IMR-90 (cell line): ENCODE data around the gene CDT1. TPM values are rescaled to one million over a fixed set of nuclear protein-coding genes. Genes with fewer than 3 reads are reported as not detected.

Source experiments
- ATAC-seq: fragments of 200-7000 bp; cut with Tn5 transposase; 2 replicates; pipeline ENCODE4 v1.9.1; 2020; ENCODE audit warnings: low read depth, mild to moderate bottlenecking, moderate library complexity
- BruUV-seq: library from RNA; stranded (reverse); fragments of 400-500 nt; replicated peaks from 2 replicates; lab custom pipeline; 2021; lab: Mats Ljungman, UMichigan
- CTCF ChIA-PET: fragments of 300-600 bp; formaldehyde crosslinking; extraction: SDS; loops from one replicate; lab custom pipeline; 2021; ENCODE audit warnings: antibody characterized with exemption; lab: Yijun Ruan, JAX
- POLR2A ChIA-PET: fragments of 300-600 bp; sonication (Branson Sonifier 250); formaldehyde crosslinking; loops from one replicate; lab custom pipeline; 2022; ENCODE audit warnings: antibody characterized with exemption; ENCODE audit not compliant: unreplicated experiment; lab: Charles Lee
- DNase-seq: peaks from one replicate; pipeline ENCODE4 v3.0.0; 2013
- H2AFZ ChIP-seq: replicated peaks from 2 replicates; pipeline ENCODE3; 2013; ENCODE audit warnings: low read length, mild to moderate bottlenecking; ENCODE audit not compliant: poor library complexity
- H2AK5ac ChIP-seq: 2 replicates; pipeline ENCODE4 v1.6.1; 2013; ENCODE audit warnings: low read depth, low read length, inconsistent platforms
- H2AK9ac ChIP-seq: replicated peaks from 2 replicates; pipeline ENCODE3; 2013; ENCODE audit warnings: mild to moderate bottlenecking, low read depth, low read length, moderate library complexity; ENCODE audit not compliant: poor library complexity
- H2BK120ac ChIP-seq: 2 replicates; pipeline ENCODE4 v1.6.1; 2013; ENCODE audit warnings: low read depth, low read length, inconsistent platforms
- H2BK15ac ChIP-seq: 3 replicates; pipeline ENCODE4 v1.6.1; 2013; ENCODE audit warnings: low read depth, low read length, inconsistent platforms
- H2BK20ac ChIP-seq: 2 replicates; pipeline ENCODE4 v1.6.1; 2013; ENCODE audit warnings: low read depth, mild to moderate bottlenecking, inconsistent platforms, low read length, moderate library complexity
- H2BK5ac ChIP-seq: 2 replicates; pipeline ENCODE4 v1.6.1; 2013; ENCODE audit warnings: mild to moderate bottlenecking, low read depth, low read length, inconsistent platforms; ENCODE audit not compliant: poor library complexity, severe bottlenecking
- H3K14ac ChIP-seq: replicated peaks from 2 replicates; pipeline ENCODE4 v1.6.1; 2013; ENCODE audit warnings: low read depth, low read length, inconsistent platforms
- H3K18ac ChIP-seq: 2 replicates; pipeline ENCODE4 v1.6.1; 2013; ENCODE audit warnings: low read depth, low read length, control low read depth
- H3K23ac ChIP-seq: 2 replicates; pipeline ENCODE4 v1.6.1; 2013; ENCODE audit warnings: low read depth, low read length, inconsistent platforms
- H3K27ac ChIP-seq: 2 replicates; pipeline ENCODE4 v1.5.1; 2013; ENCODE audit warnings: mild to moderate bottlenecking, control low read depth, low read length; ENCODE audit not compliant: insufficient read depth
- H3K27me3 ChIP-seq: 2 replicates; pipeline ENCODE4 v1.6.1; 2013; ENCODE audit warnings: low read length; ENCODE audit not compliant: control insufficient read depth, insufficient read depth
- H3K36me3 ChIP-seq: 2 replicates; pipeline ENCODE4 v1.6.1; 2013; ENCODE audit warnings: low read length, mixed read lengths; ENCODE audit not compliant: control insufficient read depth, insufficient read depth
- H3K4ac ChIP-seq: 2 replicates; pipeline ENCODE4 v1.6.1; 2013; ENCODE audit warnings: low read depth, low read length, inconsistent platforms
- H3K4me1 ChIP-seq: 2 replicates; pipeline ENCODE4 v1.6.1; 2013; ENCODE audit warnings: low read length, mixed read lengths; ENCODE audit not compliant: control insufficient read depth, insufficient read depth
- H3K4me2 ChIP-seq: 2 replicates; pipeline ENCODE4 v1.6.1; 2013; ENCODE audit warnings: low read depth, mild to moderate bottlenecking, control low read depth, low read length, moderate library complexity
- H3K4me3 ChIP-seq: 2 replicates; pipeline ENCODE4 v1.5.1; 2013; ENCODE audit warnings: low read depth, mild to moderate bottlenecking, control low read depth, low read length, moderate library complexity; ENCODE audit not compliant: insufficient read depth
- H3K56ac ChIP-seq: 2 replicates; pipeline ENCODE4 v1.6.1; 2013; ENCODE audit warnings: low read length, inconsistent platforms; ENCODE audit not compliant: insufficient read depth; ENCODE audit errors: extremely low read depth
- H3K79me1 ChIP-seq, 2 experiments: 2 replicates each; pipeline ENCODE4 v1.6.1; 2013; ENCODE audit warnings: low read length in 2 of 2, inconsistent platforms in 1 of 2, low read depth in 1 of 2
- H3K9ac ChIP-seq: 2 replicates; pipeline ENCODE4 v1.6.1; 2013; ENCODE audit warnings: low read depth, low read length, control low read depth
- H3K9me1 ChIP-seq: 2 replicates; pipeline ENCODE4 v1.6.1; 2013; ENCODE audit warnings: low read length, inconsistent platforms; ENCODE audit not compliant: insufficient read depth
- H3K9me3 ChIP-seq: 2 replicates; pipeline ENCODE4 v1.6.1; 2013; ENCODE audit warnings: low read length; ENCODE audit not compliant: control insufficient read depth, insufficient read depth
- H4K20me1 ChIP-seq: 2 replicates; pipeline ENCODE4 v1.6.1; 2013; ENCODE audit warnings: low read length, inconsistent platforms; ENCODE audit not compliant: insufficient read depth
- H4K5ac ChIP-seq: 2 replicates; pipeline ENCODE4 v1.6.1; 2013; ENCODE audit warnings: mild to moderate bottlenecking, low read depth, low read length, control low read depth
- H4K8ac ChIP-seq, 2 experiments: 2 replicates each; pipeline ENCODE4 v1.6.1; 2013; ENCODE audit warnings: low read depth in 2 of 2, low read length in 2 of 2, control low read depth in 1 of 2, inconsistent platforms in 1 of 2
- H4K91ac ChIP-seq: 2 replicates; pipeline ENCODE4 v1.6.1; 2013; ENCODE audit warnings: low read depth, low read length, inconsistent platforms; ENCODE audit not compliant: insufficient read depth
- BHLHE40 ChIP-seq: fragments of 150-350 bp; IDR thresholded peaks from 2 replicates; pipeline ENCODE4 v1.6.1; 2016; ENCODE audit warnings: mild to moderate bottlenecking, low read depth, low read length
- CEBPB ChIP-seq: IDR thresholded peaks from 2 replicates; pipeline ENCODE4 v1.6.1; 2012; ENCODE audit warnings: low read depth, low read length, improper control_type of control experiment
- CHD1 ChIP-seq: IDR thresholded peaks from 2 replicates; pipeline ENCODE4 v1.6.1; 2012; ENCODE audit warnings: low read depth, low read length, improper control_type of control experiment
- FOS ChIP-seq: fragments of 150-350 bp; IDR thresholded peaks from 2 replicates; pipeline ENCODE4 v1.6.1; 2016; ENCODE audit warnings: low read depth, low read length
- MAFK ChIP-seq: IDR thresholded peaks from 2 replicates; pipeline ENCODE4 v1.6.1; 2012; ENCODE audit warnings: low read depth, low read length, improper control_type of control experiment
- MAZ ChIP-seq: IDR thresholded peaks from 2 replicates; pipeline ENCODE4 v1.6.1; 2012; ENCODE audit warnings: low read depth, mild to moderate bottlenecking, low read length, improper control_type of control experiment, moderate library complexity, borderline replicate concordance
- MXI1 ChIP-seq: IDR thresholded peaks from 2 replicates; pipeline ENCODE4 v1.6.1; 2012; ENCODE audit warnings: low read depth, mild to moderate bottlenecking, low read length, moderate library complexity, borderline replicate concordance
- NFE2L2 ChIP-seq: fragments of 150-350 bp; IDR thresholded peaks from 2 replicates; pipeline ENCODE4 v1.6.1; 2016; ENCODE audit warnings: low read depth, mild to moderate bottlenecking, low read length
- POLR2A ChIP-seq: IDR thresholded peaks from 2 replicates; pipeline ENCODE4 v1.6.1; 2012; ENCODE audit warnings: mild to moderate bottlenecking, low read depth, low read length
- RAD21 ChIP-seq: IDR thresholded peaks from 2 replicates; pipeline ENCODE4 v1.6.1; 2012; ENCODE audit warnings: low read length, improper control_type of control experiment
- RCOR1 ChIP-seq: IDR thresholded peaks from 2 replicates; pipeline ENCODE4 v1.6.1; 2012; ENCODE audit warnings: mild to moderate bottlenecking, low read length, improper control_type of control experiment; ENCODE audit not compliant: insufficient replicate concordance
- RFX5 ChIP-seq: IDR thresholded peaks from 2 replicates; pipeline ENCODE4 v1.8.0; 2012; ENCODE audit warnings: low read depth, mild to moderate bottlenecking, low read length, moderate library complexity
- SMC3 ChIP-seq: fragments of 150-350 bp; IDR thresholded peaks from 2 replicates; pipeline ENCODE4 v1.6.1; 2016; ENCODE audit warnings: low read depth, mild to moderate bottlenecking, antibody characterized with exemption, low read length, moderate library complexity
- WGBS, 2 experiments: methylation state at CpG; one replicate each; pipeline versions ENCODE4 v1.1.5 to v1.1.7; 2013; ENCODE audit warnings: missing lambda C conversion rate in 2 of 2; ENCODE audit not compliant: insufficient read length in 1 of 2; ENCODE audit errors: extremely low coverage in 2 of 2; 5-methylcytosine and 5-hydroxymethylcytosine counted together
- dilution Hi-C: fragments of 300-500 bp; cut with HindIII; formaldehyde crosslinking; loops from one replicate; pipeline ENCODE4 v1.14.3; 2018; ENCODE audit warnings: low sequenced_read_pairs; ENCODE audit not compliant: unreplicated experiment
- in situ Hi-C: fragments of 300-500 bp; cut with MboI; formaldehyde crosslinking; loops from 3 replicates; pipeline ENCODE4 v1.14.3; 2019; ENCODE audit warnings: low sequenced_read_pairs, inconsistent platforms, mixed read lengths
- intact Hi-C: fragments of 100-400 bp; cut with micrococcal nuclease; formaldehyde crosslinking; loops from 2 replicates; pipeline ENCODE4 v1.10.0; 2022
- polyA plus RNA-seq, 3 experiments: library from polyadenylated mRNA; depleted of rRNA; stranded (reverse); fragments of >200 nt; gene quantifications; 2 replicates each; pipeline ENCODE4 v1.2.3, GENCODE V29; 2012; ENCODE audit warnings: low replicate concordance in 1 of 3
- total RNA-seq: library from RNA; depleted of rRNA; stranded (reverse); fragments of >200 nt; gene quantifications from 2 replicates; pipeline ENCODE4 v1.2.3, GENCODE V29; 2012
- TF ChIP-seq, protein P1 (sequence below): conservative IDR thresholded peaks from 2 replicates; pipeline ENCODE4 v1.5.1; 2012; ENCODE audit warnings: mild to moderate bottlenecking, low read depth, low read length, improper control_type of control experiment
- TF ChIP-seq, protein P2 (sequence below): fragments of 150-350 bp; IDR thresholded peaks from 2 replicates; pipeline ENCODE4 v1.6.1; 2017; ENCODE audit warnings: mild to moderate bottlenecking, antibody characterized with exemption, low read length, low read depth
- TF ChIP-seq, protein P3 (sequence below): fragments of 150-350 bp; IDR thresholded peaks from 2 replicates; pipeline ENCODE4 v1.6.1; 2016; ENCODE audit warnings: low read depth, mild to moderate bottlenecking, low read length, moderate library complexity, borderline replicate concordance

CDT1 gene
- total and polyA plus RNA-seq, 2 of the 4 experiments (the other 2 are of a cell fraction) = 3.2 to 11.8 TPM

DNA sequence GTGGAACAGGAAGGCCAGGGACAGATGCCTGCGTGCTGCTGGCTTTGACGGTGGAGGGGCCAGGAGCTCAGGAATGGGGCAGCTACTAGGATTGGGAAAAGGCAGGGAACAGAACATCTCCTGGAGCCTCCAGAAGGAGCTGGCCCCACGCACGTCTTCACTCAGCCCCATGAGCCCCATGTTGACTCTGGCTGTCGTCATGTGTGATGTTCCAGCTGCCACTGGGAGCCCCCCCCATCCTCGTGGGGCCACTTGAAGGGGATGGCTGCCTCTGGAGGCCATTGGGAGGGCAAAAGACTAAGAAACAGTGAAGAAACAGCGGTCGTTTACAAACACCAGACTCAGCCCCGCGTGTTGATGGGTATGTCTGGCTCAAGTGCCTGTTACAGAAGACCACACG lies 26.7 kb downstream of the CDT1 start:
- Histone ChIP-seq H3K14ac (no peak overlapping the region), H3K9me1 (no peaks in the 10 kb centered on the region), H4K20me1 (peaks cover 4% of the 10 kb centered on the region; the same call in 1 of the 2 replicates), H3K4ac (no peak overlapping the region), H4K5ac (no peak overlapping the region; the same call in 1 of the 2 replicates), H3K27ac (peak overlapping the region; percentile 45; the same call in 1 of the 2 replicates), H3K23ac (no peak overlapping the region), H3K4me3 (no peak overlapping the region), H2AFZ (no peak overlapping the region), H3K36me3 (peaks cover 22% of the 10 kb centered on the region), H3K9ac (no peak overlapping the region), H3K56ac (no peak overlapping the region), H2AK5ac (no peak overlapping the region), H3K9me3 (no peaks in the 10 kb centered on the region), H3K18ac (no peak overlapping the region; the same call in 1 of the 2 replicates), H2BK120ac (no peak overlapping the region), H2BK15ac (no peak overlapping the region), H3K27me3 (no peaks in the 10 kb centered on the region), H3K4me2 (no peak overlapping the region), H3K79me1 (no peaks in the 10 kb centered on the region), H2BK5ac (no peak overlapping the region), H2AK9ac (no peak overlapping the region), H2BK20ac (no peak overlapping the region), H3K4me1 (peaks cover 4% of the 10 kb centered on the region; the same call in 1 of the 2 replicates), H4K8ac (no peak overlapping the region), H4K91ac (no peak overlapping the region)
- intact Hi-C loops (no loop called here), dilution Hi-C loops (no loop called here), in situ Hi-C loops (no loop called here)
- no TSS peak for BruUV-seq
- ChIA-PET POLR2A (no interaction called here), CTCF (no interaction called here)
- TF ChIP-seq, protein P1, sequence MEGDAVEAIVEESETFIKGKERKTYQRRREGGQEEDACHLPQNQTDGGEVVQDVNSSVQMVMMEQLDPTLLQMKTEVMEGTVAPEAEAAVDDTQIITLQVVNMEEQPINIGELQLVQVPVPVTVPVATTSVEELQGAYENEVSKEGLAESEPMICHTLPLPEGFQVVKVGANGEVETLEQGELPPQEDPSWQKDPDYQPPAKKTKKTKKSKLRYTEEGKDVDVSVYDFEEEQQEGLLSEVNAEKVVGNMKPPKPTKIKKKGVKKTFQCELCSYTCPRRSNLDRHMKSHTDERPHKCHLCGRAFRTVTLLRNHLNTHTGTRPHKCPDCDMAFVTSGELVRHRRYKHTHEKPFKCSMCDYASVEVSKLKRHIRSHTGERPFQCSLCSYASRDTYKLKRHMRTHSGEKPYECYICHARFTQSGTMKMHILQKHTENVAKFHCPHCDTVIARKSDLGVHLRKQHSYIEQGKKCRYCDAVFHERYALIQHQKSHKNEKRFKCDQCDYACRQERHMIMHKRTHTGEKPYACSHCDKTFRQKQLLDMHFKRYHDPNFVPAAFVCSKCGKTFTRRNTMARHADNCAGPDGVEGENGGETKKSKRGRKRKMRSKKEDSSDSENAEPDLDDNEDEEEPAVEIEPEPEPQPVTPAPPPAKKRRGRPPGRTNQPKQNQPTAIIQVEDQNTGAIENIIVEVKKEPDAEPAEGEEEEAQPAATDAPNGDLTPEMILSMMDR = no peak
- TF ChIP-seq CHD1 (no peak), RAD21 (no peak), MAZ (no peak), MAFK (no peak), RCOR1 (no peak), MXI1 (no peak), SMC3 (no peak), CEBPB (no peak), NFE2L2 (no peak), BHLHE40 (no peak), POLR2A (no peak), FOS (no peak), RFX5 (no peak)
- TF ChIP-seq, protein P2, sequence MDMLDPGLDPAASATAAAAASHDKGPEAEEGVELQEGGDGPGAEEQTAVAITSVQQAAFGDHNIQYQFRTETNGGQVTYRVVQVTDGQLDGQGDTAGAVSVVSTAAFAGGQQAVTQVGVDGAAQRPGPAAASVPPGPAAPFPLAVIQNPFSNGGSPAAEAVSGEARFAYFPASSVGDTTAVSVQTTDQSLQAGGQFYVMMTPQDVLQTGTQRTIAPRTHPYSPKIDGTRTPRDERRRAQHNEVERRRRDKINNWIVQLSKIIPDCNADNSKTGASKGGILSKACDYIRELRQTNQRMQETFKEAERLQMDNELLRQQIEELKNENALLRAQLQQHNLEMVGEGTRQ = no peak
- TF ChIP-seq, protein P3, sequence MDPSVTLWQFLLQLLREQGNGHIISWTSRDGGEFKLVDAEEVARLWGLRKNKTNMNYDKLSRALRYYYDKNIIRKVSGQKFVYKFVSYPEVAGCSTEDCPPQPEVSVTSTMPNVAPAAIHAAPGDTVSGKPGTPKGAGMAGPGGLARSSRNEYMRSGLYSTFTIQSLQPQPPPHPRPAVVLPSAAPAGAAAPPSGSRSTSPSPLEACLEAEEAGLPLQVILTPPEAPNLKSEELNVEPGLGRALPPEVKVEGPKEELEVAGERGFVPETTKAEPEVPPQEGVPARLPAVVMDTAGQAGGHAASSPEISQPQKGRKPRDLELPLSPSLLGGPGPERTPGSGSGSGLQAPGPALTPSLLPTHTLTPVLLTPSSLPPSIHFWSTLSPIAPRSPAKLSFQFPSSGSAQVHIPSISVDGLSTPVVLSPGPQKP = no peak
- no peak for DNase-seq
- ATAC-seq = peak; percentile 35
- 45% methylated on average over 7 of the region's 11 CpGs; no CpG with 5 or more reads in 1 of the 2 experiments for WGBS, 2 experiments
